Stimulated activated CD8-positive, alpha-beta memory T cell treated with anti-CD3 and anti-CD28 coated beads, Interleukin-15, amount 100 ng/mL, for 48 hours (primary cell): ENCODE results near the gene SERPINA3.
"Not testable (repeated sequence)": the region's sequence is repeated elsewhere in the genome, so short reads cannot be mapped to it uniquely, and the experiment has no call there.

Experiments used
- DNase-seq, 2 donors: peaks; one replicate each; pipeline ENCODE4 v3.0.0-alpha.2; 2020; ENCODE audit warnings: low read depth in 2 of 2

SERPINA3 gene

DNA sequence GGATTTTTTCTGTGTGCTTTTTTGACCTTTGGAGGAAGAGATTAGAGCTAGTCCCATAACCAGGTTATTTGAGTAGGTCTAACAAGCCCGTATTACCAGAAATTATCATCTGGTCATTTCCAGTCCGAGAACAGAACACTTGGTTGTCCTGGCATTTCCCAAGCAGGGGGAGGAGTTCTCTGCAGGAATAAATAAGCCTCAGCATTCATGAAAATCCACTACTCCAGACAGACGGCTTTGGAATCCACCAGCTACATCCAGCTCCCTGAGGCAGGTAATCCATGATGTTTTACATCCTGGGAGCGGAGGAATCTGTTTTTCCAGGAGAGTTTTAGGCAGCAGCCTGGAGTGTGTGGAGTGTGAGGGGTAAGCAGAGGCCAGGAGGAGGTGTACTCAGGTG lies at the start of gene SERPINA3:
SERPINA3 (plus strand) TSS at position 218 of the 400 bp plus-strand sequence. CDS start 2,051 bp downstream, outside the sequence.
- no peak for DNase-seq

DNA sequence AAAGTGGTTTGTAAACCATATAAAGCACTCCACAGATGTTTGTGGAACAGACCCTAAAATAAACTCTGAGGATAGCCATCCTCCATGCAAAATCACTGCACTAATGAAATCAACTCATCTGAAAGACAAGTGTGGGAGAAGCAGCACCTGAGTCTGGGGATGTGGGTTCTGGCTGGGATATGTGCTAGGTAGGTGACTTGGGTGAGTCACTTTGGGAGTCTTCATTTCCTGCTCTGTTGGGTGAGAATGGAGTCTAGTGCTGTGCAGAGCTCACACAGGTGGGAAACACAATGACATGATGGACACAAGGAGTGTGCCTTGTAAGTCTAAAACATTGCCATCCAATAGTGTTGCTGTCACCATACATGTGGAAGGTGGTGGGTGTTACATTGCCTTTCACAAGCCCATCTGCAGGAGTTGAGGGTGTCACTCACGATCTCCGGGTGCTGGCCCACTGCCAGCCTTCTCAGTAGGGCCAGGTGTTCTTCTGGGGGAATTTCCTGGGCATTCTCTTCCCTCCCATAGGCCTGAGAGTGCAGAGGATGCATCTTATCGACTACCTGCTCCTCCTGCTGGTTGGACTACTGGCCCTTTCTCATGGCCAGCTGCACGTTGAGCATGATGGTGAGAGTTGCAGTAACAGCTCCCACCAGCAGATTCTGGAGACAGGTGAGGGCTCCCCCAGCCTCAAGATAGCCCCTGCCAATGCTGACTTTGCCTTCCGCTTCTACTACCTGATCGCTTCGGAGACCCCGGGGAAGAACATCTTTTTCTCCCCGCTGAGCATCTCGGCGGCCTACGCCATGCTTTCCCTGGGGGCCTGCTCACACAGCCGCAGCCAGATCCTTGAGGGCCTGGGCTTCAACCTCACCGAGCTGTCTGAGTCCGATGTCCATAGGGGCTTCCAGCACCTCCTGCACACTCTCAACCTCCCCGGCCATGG lies 49.0 kb upstream of the SERPINA3 start:
- no peak for DNase-seq

DNA sequence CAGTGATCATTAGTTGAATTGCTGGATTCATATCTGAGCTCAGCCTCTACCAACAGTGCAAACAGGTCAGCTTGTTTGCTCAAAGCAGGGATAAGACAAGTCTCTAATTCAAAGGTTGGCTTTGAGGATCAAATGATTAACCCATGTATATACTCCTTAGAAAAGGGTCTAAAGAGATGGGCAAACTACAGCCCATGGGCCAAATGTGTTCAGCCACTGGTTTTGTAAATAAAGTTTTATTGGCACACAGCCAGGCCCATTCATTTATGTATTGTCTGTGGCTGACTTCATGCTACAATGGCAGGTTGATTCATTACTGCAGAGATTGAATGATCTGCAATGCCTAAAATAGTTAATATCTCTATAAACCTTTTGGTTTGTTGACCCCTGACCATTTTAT lies 47.8 kb upstream of the SERPINA3 start:
- DNase-seq = no peak

DNA sequence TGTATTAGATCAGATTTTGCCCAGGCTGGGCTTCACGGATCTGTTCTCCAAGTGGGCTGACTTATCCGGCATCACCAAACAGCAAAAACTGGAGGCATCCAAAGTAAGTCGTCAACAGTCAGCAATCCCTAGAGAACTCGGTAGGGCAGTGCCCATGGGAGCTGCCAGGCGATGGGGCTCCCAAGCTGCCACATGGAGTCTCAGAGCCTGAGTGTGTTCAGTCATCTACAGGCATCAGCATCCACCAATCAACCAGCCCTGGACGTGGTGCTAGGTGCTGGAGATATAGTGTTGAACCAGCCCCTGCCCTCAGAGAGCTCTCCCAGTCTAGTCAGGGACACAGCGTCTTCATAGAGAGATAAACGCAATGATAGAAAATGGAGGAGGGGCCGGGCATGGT lies 44.0 kb upstream of the SERPINA3 start:
- DNase-seq = no peak

DNA sequence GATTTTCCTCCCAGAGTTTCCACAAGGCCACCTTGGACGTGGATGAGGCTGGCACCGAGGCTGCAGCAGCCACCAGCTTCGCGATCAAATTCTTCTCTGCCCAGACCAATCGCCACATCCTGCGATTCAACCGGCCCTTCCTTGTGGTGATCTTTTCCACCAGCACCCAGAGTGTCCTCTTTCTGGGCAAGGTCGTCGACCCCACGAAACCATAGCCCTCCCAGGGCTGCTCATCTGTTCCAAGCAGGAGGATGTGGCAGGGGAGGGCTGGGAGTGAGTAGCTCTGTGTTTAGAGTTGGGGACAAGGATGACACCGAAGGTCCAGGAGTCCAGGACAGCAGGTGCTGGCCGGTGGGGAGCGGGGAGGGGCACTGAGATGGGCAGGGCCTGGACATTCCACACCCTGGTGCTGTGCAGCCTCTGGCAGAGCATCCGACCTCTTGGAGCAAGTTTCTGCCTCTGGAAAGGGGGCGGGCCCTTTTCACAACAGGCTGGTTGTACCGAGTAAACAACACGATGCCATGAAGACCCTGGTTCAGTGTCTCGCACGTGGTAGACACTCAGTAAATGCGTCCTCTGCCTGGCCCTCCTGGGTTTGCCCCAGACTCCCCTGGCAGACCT lies 42.7 kb upstream of the SERPINA3 start:
- no peak for DNase-seq

DNA sequence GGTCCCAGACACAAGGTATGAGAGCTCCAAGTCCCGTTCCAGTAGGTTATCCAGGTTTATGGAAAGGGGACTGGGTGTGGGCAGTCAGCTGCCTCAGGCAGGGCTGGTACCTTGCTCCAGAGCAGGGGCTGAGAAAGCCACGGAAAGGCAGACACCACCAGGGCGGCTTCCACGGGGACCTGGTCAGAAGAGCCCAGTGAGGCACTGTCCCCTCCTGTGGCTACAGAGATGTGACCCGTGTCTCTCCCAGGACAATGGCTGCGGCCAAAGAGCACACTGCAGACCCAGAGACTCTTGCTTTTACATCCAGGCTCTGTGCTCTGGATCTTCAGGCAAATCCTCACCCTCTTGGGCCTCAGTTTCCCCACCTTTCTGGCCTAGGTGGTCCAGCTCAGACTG lies 42.2 kb upstream of the SERPINA3 start:
- DNase-seq = no peak

DNA sequence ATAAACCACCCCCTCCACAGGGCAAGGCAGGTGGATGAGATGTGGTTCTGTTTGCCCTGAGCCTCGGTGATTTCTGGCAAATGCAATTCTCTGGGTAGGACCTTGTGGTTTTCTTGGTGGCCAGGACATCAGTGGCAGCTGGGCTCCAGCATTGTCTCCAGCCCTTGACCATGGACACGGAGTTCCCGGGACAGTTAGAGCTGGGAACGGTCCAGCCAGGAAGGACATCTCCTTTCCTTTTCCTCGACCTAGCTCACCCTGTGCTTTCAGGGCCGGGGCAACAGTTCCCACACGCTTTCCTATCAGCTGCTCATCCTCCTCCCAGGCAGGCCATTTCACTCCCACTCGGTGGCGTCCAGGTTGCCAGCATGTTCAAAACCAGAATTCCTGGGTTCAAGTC lies 41.8 kb upstream of the SERPINA3 start:
- DNase-seq = no peak

DNA sequence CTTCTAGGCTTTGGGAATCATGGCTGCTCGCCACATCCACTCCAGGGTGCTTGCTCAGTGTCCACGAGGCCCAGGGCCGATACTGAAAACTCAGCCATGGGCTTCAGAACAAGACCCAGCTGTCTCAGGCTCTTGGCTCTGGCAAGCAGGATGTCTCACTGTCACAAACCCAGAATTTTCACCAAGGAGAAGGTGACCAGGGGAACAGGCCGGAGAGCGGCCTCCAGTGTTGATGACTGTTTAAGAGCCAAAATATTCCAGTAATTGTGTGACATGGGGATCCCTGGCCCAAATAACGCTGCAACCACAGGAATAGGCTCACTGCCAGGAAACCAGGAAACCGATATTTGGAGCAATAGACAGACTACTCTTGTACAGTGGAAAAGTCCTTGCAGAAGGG lies 40.8 kb upstream of the SERPINA3 start:
- DNase-seq = no peak

DNA sequence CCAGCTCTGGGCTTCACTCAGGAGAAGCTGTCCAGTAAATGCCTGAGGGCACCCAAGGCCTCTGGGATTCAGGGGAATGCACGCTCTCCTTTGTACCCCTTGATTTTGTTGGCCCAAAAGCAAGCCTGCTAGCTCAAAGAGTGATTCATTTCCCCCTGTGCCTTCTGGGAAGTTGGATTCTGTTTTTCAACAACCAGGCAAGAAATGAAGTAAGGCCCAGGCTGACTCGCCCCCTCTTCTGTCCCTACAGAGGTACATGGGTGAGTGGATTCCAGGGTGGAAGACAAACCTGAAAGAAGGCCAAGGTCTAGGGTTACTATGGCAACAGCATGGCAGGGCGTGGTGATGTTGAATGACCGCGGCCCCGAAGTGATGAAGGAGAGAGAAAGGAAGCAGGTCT lies 40.2 kb upstream of the SERPINA3 start:
- no peak for DNase-seq

DNA sequence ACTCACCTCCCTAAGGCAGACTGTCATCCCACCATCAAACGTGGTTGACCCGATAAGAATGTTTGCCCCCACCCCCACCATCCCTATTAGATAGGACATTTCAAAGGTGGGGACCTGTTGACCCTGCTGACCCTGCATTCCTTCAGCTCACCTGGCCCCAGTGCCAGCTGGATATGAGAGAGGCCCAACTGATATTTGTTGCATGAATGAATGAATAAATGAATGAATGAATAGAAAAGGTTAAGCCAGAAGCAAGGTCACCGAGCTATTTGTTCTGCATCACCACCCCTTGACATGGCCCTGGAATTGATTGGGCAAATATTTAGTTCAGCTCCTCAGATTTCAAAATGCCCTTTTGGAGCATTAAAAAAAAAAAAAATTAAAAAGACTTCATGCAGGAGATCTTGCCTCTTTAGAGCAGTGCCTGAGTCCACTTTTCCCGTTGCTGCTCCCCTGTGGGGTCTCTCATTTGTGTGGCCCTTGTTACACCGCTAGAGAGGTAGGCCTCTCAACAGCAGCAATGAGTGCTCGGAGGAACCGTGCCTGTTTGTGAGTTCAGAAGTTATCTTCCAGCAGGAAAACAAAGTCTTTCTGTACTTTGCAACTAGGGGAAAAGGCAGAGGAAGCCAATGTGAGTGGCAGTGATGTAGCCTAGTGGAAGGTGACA lies 39.4 kb upstream of the SERPINA3 start:
- no peak for DNase-seq

DNA sequence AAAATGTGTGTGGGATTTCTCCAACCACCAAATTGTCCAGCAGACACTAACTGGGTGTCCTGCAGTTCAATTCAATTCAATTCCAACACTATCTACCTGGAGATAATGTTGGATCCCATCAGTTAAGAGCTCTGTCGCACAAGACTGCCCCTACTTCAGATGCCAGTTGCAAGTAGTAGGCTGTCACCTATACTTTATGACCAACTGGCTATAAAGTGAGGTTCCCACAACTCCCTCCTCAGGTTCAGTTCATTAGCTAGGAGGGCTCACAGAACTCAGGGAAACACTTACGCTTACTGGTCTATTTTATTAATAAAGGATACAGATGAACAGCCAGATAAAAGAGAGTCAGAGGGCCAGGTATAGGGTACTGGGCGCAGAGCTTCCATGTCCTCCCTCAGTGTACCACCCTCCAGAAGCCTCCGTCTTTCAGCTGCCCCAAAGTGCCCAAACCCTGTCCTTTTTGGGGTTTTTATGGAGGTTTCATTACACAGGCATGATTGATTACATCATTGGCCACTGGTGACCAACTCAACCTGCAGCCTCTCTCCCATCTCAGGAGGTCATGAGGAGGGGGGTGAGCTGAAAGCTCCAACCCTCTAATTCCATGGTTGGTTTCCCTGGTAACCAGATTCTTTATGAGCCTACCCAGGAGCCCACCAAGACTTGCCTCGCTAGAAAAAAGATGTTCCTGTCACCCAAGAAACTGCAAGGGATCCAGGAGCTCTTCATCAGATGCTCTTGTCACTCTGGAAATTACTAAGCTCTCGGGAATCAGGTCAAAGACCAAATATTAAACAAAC lies 38.5 kb upstream of the SERPINA3 start:
- no peak for DNase-seq

DNA sequence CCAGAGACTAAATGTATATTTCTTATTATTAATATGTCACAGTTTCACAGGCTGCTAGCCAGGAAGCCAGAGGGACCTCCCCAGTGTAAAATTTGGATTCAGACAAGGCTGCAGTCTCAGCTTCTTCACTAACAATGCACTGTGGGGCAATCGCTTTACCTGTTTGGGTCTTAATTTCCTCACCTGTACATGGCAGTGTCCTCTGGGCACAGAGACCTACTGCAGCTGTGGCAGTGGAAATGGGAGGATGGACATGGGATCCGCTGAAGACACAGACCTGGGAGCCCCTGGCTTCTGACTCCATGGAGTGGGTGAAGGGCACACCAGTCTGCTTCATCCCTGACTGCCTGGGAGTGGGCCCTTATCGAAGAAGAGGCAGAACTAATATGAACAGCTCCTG lies 37.9 kb upstream of the SERPINA3 start:
- no peak for DNase-seq

DNA sequence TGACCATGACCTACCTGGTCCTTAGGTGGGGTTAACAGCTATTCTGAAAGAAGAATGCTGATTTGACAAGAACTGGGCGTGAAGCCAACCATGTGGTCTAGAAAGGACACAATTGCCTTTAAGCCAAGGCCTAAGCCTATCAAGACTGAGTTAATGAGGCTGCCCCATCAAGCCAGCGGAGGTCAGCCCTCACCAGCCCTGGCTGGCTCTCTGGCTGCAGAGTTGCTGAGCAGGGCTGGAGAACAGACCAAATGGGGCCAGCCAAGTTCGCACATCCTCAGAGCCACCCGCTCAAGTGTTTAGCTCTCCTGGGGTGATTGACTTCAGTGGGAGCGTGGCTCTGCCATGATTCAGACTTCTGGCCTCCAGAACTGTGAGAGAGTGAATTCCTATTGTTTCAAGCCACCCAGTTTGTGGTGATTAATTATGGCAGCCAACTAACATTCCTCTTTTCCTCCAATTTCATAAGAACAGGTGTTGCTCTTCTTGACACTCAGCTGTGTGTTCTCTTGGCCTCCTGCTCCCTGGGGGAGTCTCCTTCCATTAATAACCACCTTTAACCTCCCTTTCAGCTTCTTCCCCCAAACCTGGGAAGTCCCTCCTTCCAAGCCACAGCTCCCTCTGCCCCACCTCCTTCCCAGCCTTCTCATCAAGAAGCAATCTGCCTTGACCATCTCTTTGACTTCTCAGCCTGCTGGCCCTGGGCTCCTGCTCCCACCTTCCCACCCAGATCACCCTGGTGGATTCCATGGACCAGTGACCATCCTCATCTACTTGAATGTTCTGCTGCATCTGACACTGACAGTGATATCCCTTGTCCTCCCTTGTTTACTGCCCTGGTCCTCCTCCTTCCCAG lies 36.2 kb upstream of the SERPINA3 start:
- DNase-seq = no peak

DNA sequence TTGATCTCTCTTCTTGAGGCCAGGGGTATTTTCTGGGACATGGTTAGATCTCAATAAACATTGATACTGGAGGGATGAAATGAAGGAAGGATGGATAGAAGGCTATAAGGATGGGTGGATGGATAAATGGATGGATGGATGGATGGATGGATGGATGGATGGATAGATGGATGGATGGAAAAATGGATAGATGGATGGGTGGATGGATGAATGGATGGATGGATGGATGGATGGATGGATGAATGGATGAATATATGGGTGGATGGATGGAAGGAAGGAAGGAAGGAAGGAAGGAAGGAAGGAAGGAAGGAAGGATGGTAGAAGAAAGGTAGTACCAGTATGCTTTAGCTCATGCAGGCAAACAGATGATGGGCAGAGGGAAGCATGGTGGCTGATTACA lies 34.7 kb upstream of the SERPINA3 start:
- not testable (repeated sequence) for DNase-seq

DNA sequence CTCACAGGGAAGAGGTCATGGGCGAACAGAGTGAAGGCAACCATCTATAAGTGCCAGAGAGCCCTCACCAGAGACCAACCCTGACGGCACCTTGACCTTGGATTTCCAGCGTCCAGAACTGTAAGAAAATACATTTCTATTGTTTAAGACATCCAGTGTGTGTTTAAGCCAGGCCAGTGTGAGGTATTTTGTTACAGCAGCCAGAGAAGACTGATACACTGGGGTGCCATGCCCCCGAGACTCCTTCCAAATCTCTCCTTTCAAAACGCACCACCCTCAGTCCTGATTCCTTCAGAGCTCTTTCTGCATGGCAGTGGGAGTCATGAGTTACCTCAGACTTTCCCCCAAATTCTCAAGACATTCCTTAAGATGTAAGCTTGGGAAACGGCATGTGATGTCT lies 33.5 kb upstream of the SERPINA3 start:
- no peak for DNase-seq

DNA sequence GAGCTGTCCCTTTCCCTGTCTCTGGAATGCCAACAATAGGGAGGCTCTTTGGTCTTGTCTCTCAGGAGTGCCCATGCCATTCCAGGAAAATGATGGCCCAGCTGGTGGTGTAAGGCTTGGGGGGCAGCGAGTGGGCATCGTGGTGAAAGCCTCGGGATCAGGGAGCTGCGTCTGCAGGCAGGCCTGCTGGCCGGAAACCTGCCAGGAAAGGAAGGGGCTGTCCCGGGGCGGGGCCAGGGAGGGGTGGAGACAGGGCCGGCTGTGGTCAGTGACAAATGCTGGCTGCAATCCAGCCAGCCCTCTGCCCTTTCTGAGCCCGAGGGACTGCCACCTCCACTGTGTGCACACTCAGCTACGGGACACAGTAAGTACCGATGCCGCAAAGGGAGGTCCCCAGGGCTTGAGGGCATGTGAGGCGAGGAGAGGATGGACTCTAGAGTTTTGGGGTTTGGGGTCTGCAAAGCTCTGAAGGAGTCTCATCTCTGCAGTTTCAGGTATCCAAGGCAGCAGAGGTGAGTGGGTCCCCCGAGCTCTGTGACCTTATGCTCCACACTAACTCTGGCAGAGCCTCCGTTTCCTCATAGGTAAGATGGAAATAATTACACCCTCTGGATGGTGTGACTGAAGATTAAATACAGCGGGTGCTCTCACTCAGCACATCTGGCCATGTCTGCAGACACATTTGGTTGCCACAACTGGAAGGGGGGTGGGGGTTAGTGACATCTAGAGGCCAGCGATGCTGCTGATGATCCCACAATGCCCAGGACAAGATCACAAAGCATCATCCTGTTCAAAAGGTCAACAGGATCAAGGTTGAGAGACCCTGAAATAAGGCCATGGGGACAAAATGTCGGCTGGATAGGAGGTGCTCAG lies 30.8 kb upstream of the SERPINA3 start, which contains the start of gene SERPINA5:
SERPINA5 (plus strand) TSS at position 300 of the 873 bp plus-strand sequence. CDS start 5,937 bp downstream, outside the sequence.
- DNase-seq = no peak

DNA sequence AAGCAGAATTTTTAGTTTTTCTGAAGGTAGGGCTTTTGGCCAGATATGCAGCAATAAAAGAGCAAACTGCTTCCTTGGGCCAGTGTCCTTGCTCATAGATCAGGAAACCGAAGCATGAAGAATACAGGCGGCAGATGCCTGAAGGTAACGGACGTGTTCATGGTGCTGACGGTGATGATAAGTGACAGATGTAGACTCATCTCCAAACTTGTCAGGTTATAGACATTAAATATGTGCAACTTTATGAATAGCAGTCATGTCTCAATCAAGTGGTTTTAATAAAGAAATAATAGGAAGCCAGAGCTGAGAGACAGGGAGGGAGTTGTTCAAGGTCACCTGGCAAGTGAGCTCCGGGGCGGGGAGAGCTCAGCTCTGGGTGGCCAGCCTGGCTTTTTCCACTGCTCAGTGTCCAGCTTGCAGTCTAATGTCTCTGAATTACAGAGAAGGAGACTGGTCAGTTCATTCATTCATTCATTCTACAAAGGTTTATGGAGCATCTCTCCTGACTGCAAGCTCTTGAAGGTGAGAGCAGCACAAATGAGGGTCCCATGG lies 29.9 kb upstream of the SERPINA3 start:
- DNase-seq = no peak

DNA sequence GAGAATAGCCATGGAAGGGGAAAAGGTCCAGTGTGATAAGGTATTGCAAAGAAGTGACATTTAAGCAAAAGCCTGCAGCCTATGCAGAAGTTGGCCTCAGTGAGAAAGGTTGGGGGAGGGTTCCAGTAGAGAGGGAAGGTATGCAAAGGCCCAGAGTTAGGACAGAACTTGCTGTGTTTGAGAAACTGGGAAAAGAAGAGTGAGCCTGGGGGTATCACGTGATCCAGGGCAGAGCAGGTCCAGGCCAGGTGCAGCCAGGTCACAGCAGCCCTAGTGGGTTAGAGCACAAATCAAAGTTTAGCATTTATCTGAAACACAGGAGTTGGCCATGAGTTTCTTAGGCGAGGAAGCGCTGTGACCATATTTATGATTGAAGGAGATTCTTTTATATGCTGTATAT lies 29.3 kb upstream of the SERPINA3 start:
- DNase-seq = no peak

DNA sequence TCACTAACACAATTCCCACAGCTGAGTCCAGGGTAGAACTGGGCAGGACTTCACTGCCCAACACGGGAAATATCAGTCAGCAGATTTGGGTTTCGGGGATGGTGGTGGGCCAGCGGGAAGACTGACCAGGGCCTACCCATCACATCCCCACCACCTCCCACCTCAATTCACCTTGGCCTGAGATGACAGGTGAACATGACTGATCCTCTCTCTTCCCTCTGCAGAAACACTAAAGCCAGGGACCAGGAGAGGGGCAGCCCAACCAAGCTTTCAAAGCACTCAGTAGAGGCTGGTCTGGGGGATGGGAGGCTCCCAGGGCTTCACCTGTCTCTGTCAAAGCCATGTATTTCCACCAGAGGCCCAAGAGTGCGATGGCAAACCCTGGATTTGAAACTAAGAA lies 28.6 kb upstream of the SERPINA3 start:
- DNase-seq = no peak
